Neural progenitor cell (in vitro differentiated cells): ENCODE data around the gene BICD2.

Experiments used
- EZH2phosphoT487 ChIP-seq: fragments of 200-600 bp; sonication (generic); IDR thresholded peaks from 2 replicates; pipeline ENCODE4 v1.6.1; 2017; ENCODE audit warnings: antibody characterized with exemption
- TF ChIP-seq, protein P1 (sequence below): fragments of 200-600 bp; sonication (generic); IDR thresholded peaks from 2 replicates; pipeline ENCODE4 v1.5.1; 2017; ENCODE audit warnings: antibody characterized with exemption, mild to moderate bottlenecking

DNA sequence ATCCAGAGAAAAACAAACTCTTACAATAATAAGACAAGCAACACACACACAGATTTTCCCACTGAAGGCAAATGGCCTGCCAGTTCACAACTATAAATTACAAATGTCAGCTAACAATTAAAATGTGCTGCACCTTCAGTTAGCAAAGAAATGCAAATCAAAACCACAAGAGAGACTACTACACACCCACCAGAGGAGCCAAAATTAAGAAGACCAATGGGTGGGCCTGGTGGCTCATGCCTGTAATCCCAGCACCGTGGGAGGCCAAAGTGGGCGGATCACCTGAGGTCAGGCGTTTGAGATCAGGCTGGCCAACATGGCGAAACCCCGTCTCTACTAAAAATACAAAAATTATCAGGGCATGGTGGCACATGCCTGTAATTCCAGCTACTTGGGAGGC lies 79.6 kb downstream of the BICD2 start:
- TF ChIP-seq, protein P1, sequence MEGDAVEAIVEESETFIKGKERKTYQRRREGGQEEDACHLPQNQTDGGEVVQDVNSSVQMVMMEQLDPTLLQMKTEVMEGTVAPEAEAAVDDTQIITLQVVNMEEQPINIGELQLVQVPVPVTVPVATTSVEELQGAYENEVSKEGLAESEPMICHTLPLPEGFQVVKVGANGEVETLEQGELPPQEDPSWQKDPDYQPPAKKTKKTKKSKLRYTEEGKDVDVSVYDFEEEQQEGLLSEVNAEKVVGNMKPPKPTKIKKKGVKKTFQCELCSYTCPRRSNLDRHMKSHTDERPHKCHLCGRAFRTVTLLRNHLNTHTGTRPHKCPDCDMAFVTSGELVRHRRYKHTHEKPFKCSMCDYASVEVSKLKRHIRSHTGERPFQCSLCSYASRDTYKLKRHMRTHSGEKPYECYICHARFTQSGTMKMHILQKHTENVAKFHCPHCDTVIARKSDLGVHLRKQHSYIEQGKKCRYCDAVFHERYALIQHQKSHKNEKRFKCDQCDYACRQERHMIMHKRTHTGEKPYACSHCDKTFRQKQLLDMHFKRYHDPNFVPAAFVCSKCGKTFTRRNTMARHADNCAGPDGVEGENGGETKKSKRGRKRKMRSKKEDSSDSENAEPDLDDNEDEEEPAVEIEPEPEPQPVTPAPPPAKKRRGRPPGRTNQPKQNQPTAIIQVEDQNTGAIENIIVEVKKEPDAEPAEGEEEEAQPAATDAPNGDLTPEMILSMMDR, result no peak
- TF ChIP-seq EZH2phosphoT487, result no peak
